Rectal smooth muscle tissue (tissue), 1 donor: ENCODE results near the gene PIGS.

ENCODE experiments used
- H3K27ac ChIP-seq: one replicate; pipeline ENCODE4 v1.7.0; 2013; ENCODE audit warnings: low read depth, low read length, inconsistent platforms
- H3K27me3 ChIP-seq: one replicate; pipeline ENCODE4 v1.7.0; 2013; ENCODE audit warnings: low read length; ENCODE audit not compliant: control insufficient read depth, insufficient read depth
- H3K36me3 ChIP-seq: one replicate; pipeline ENCODE4 v1.7.0; 2013; ENCODE audit warnings: low read length; ENCODE audit not compliant: control insufficient read depth, insufficient read depth
- H3K4me1 ChIP-seq: one replicate; pipeline ENCODE4 v1.7.0; 2013; ENCODE audit warnings: low read length; ENCODE audit not compliant: control insufficient read depth, insufficient read depth
- H3K4me3 ChIP-seq: one replicate; pipeline ENCODE4 v1.7.0; 2013; ENCODE audit warnings: low read length
- H3K9ac ChIP-seq: one replicate; pipeline ENCODE4 v1.7.0; 2013; ENCODE audit warnings: low read length

Gene PIGS

GRCh38 chr17:28554565-28554964 lies 16.8 kb downstream of the PIGS start:
- Histone ChIP-seq H3K27ac (no peak overlapping the region), H3K27me3 (no peaks in the 10 kb centered on the region), H3K4me3 (no peak overlapping the region), H3K4me1 (peaks cover 4% of the 10 kb centered on the region), H3K36me3 (peaks cover 21% of the 10 kb centered on the region), H3K9ac (no peak overlapping the region)

GRCh38 chr17:28553000-28553505 lies 18.3 kb downstream of the PIGS start:
- peaks cover 21% of the 10 kb centered on the region for H3K36me3 ChIP-seq
- H3K4me1 ChIP-seq: peaks cover 4% of the 10 kb centered on the region
- no peaks in the 10 kb centered on the region for H3K27me3 ChIP-seq
- H3K9ac ChIP-seq: no peak overlapping the region
- peak overlapping the region; percentile 51 for H3K4me3 ChIP-seq
- no peak overlapping the region for H3K27ac ChIP-seq

- Histone ChIP-seq H3K27ac (no peak within 1 kb of the TSS), H3K36me3 (peaks cover 19% of the 10 kb centered on the region), H3K4me3 (peak within 1 kb of the TSS; percentile 66), H3K27me3 (no peaks in the 10 kb centered on the region), H3K9ac (peak within 1 kb of the TSS; percentile 10), H3K4me1 (peaks cover 4% of the 10 kb centered on the region)
Observed at GRCh38 chr17:28552176-28552999, 18.9 kb downstream of the PIGS start, which contains the start of gene UNC119. TSS of gene UNC119 (minus strand) at chr17:28552624. CDS start at chr17:28552557, 67 bp downstream.

GRCh38 chr17:28551421-28552175 lies 19.7 kb downstream of the PIGS start:
- Histone ChIP-seq H3K4me1 (peaks cover 4% of the 10 kb centered on the region), H3K4me3 (peak overlapping the region; percentile 66), H3K9ac (no peak overlapping the region), H3K27ac (no peak overlapping the region), H3K36me3 (peaks cover 14% of the 10 kb centered on the region), H3K27me3 (no peaks in the 10 kb centered on the region)

- H3K36me3 ChIP-seq: peaks cover 11% of the 10 kb centered on the region
- H3K9ac ChIP-seq: no peak overlapping the region
- peaks cover 4% of the 10 kb centered on the region for H3K4me1 ChIP-seq
- no peak overlapping the region for H3K4me3 ChIP-seq
- H3K27me3 ChIP-seq: no peaks in the 10 kb centered on the region
- no peak overlapping the region for H3K27ac ChIP-seq
Observed at GRCh38 chr17:28550858-28551257, 20.5 kb downstream of the PIGS start.

GRCh38 chr17:28549236-28550132 lies 21.8 kb downstream of the PIGS start:
- Histone ChIP-seq H3K27ac (no peak overlapping the region), H3K36me3 (peaks cover 5% of the 10 kb centered on the region)

GRCh38 chr17:28548417-28549130 lies 22.8 kb downstream of the PIGS start:
- no peaks in the 10 kb centered on the region for H3K27me3 ChIP-seq
- peaks cover 4% of the 10 kb centered on the region for H3K4me1 ChIP-seq
- H3K36me3 ChIP-seq: no peaks in the 10 kb centered on the region
- H3K9ac ChIP-seq: no peak overlapping the region
- no peak overlapping the region for H3K27ac ChIP-seq
- no peak overlapping the region for H3K4me3 ChIP-seq

More at GRCh38 chr17:28549236-28550132, 21.8 kb downstream of the PIGS start:
- no peak overlapping the region for H3K4me3 ChIP-seq
- H3K9ac ChIP-seq: no peak overlapping the region
- H3K4me1 ChIP-seq: peaks cover 4% of the 10 kb centered on the region
- H3K27me3 ChIP-seq: no peaks in the 10 kb centered on the region

- no peak overlapping the region for H3K27ac ChIP-seq
Observed at GRCh38 chr17:28547623-28548416, 23.5 kb downstream of the PIGS start.

GRCh38 chr17:28547096-28547622 lies 24.2 kb downstream of the PIGS start:
- no peak overlapping the region for H3K27ac ChIP-seq
- H3K4me1 ChIP-seq: peaks cover 4% of the 10 kb centered on the region
- no peak overlapping the region for H3K4me3 ChIP-seq
- no peaks in the 10 kb centered on the region for H3K27me3 ChIP-seq
- H3K9ac ChIP-seq: no peak overlapping the region
- no peaks in the 10 kb centered on the region for H3K36me3 ChIP-seq

More at GRCh38 chr17:28547623-28548416, 23.5 kb downstream of the PIGS start:
- Histone ChIP-seq H3K4me1 (peaks cover 4% of the 10 kb centered on the region), H3K9ac (no peak overlapping the region), H3K4me3 (no peak overlapping the region), H3K27me3 (no peaks in the 10 kb centered on the region), H3K36me3 (no peaks in the 10 kb centered on the region)

GRCh38 chr17:28545787-28546415 lies 25.4 kb downstream of the PIGS start:
- Histone ChIP-seq H3K9ac (no peak overlapping the region), H3K27ac (no peak overlapping the region), H3K4me3 (no peak overlapping the region), H3K36me3 (no peaks in the 10 kb centered on the region), H3K4me1 (no peaks in the 10 kb centered on the region), H3K27me3 (no peaks in the 10 kb centered on the region)
